Measurements from ENCODE around the gene CRLF1. TPM values are rescaled to one million over a fixed set of nuclear protein-coding genes. Genes with fewer than 3 reads are reported as not detected.

CRLF1 gene
- total RNA-seq, 6 experiments from 2014 or later, result 0.27 to 2.9 (median 1.2) TPM; not detected in 3

- intact Hi-C loops (cut with DNase I), result no loop called here
- Histone ChIP-seq H3K27me3 (no peaks in the 10 kb centered on the region), H3K27ac (no peak overlapping the region), H3K9me3 (no peaks in the 10 kb centered on the region), H3K4me1 (no peaks in the 10 kb centered on the region), H3K36me3 (no peaks in the 10 kb centered on the region), H3K4me3 (no peak overlapping the region)
- no peak for TF ChIP-seq POLR2A (IDR thresholded peaks at IDR 0.05)
- TF ChIP-seq, protein P1, sequence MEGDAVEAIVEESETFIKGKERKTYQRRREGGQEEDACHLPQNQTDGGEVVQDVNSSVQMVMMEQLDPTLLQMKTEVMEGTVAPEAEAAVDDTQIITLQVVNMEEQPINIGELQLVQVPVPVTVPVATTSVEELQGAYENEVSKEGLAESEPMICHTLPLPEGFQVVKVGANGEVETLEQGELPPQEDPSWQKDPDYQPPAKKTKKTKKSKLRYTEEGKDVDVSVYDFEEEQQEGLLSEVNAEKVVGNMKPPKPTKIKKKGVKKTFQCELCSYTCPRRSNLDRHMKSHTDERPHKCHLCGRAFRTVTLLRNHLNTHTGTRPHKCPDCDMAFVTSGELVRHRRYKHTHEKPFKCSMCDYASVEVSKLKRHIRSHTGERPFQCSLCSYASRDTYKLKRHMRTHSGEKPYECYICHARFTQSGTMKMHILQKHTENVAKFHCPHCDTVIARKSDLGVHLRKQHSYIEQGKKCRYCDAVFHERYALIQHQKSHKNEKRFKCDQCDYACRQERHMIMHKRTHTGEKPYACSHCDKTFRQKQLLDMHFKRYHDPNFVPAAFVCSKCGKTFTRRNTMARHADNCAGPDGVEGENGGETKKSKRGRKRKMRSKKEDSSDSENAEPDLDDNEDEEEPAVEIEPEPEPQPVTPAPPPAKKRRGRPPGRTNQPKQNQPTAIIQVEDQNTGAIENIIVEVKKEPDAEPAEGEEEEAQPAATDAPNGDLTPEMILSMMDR (IDR thresholded peaks at IDR 0.05), result no peak
- ATAC-seq (no peak), DNase-seq (no peak)
- WGBS (ENCODE audit: insufficient coverage, low coverage, low lambda C conversion rate, missing lambda C conversion rate), result 92% methylated on average over 2 of the region's 13 CpGs
Measured at GRCh38 chr19:18618236-18618635, 11.6 kb upstream of the CRLF1 start.

- DNase-seq (no peak), ATAC-seq (no peak)
- peaks cover 0 to 3% (median 0%) of the 10 kb centered on the region in 4 donors for H3K4me1 ChIP-seq
- intact Hi-C loops (cut with DNase I), result no loop called here
- H3K36me3 ChIP-seq, result no peaks in the 10 kb centered on the region
- no peak for TF ChIP-seq POLR2A (IDR thresholded peaks at IDR 0.05)
- TF ChIP-seq, protein P1 (IDR thresholded peaks at IDR 0.05), result no peak
- H3K27ac ChIP-seq, result no peak overlapping the region
- no peaks in the 10 kb centered on the region for H3K9me3 ChIP-seq
- H3K27me3 ChIP-seq, result no peaks in the 10 kb centered on the region
- H3K4me3 ChIP-seq, result no peak overlapping the region
Measured at GRCh38 chr19:18617562-18617961, 11.0 kb upstream of the CRLF1 start.

DNA sequence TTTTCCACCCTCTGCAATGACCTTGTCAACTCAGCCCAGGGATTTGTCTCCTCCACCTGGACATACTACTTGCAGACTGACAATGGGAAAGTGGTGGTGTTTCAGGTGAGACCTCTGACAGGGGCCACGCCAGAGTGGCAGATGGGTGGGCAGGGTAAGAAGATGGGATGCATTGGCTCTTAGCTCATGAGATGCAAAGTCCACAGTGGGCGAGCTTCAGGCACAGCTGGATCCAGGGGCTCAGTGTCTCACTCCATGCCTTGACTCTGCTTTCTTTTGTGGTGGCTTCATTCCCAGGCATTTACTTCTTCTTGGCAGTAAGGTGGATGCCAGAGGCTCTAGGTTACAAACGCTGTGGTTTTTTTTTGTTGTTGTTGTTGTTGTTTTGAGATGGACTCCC is 9.4 kb upstream of the CRLF1 start:
- Histone ChIP-seq H3K4me3 (no peak overlapping the region), H3K27ac (no peak overlapping the region), H3K27me3 (peaks cover 0 to 6% of the 10 kb centered on the region in 2 donors), H3K36me3 (no peaks in the 10 kb centered on the region), H3K9me3 (no peaks in the 10 kb centered on the region), H3K4me1 (peaks cover 0 to 3% (median 0%) of the 10 kb centered on the region in 4 donors)
- no peak for TF ChIP-seq POLR2A (IDR thresholded peaks at IDR 0.05)
- TF ChIP-seq, protein P1 (IDR thresholded peaks at IDR 0.05), result no peak
- intact Hi-C loops (cut with DNase I), result no loop called here
- WGBS (ENCODE audit: insufficient coverage, low coverage, low lambda C conversion rate, missing lambda C conversion rate), result 83% methylated on average over 1 of the region's 3 CpGs
- DNase-seq (no peak), ATAC-seq (no peak)

GRCh38 chr19:18613589-18614234 is 7.1 kb upstream of the CRLF1 start:
- DNase-seq (no peak), ATAC-seq (no peak)
- intact Hi-C loops (cut with DNase I), result no loop called here
- no peaks in the 10 kb centered on the region for H3K9me3 ChIP-seq
- H3K4me3 ChIP-seq, result no peak overlapping the region
- no peak for TF ChIP-seq POLR2A (IDR thresholded peaks at IDR 0.05)
- TF ChIP-seq, protein P1 (IDR thresholded peaks at IDR 0.05), result no peak
- peaks cover 0 to 15% of the 10 kb centered on the region in 2 donors for H3K27me3 ChIP-seq
- H3K36me3 ChIP-seq, result no peaks in the 10 kb centered on the region
- WGBS (ENCODE audit: insufficient coverage, low coverage, low lambda C conversion rate, missing lambda C conversion rate), result 3% methylated on average over 16 of the region's 23 CpGs
- peaks cover 0 to 3% (median 0%) of the 10 kb centered on the region in 4 donors for H3K4me1 ChIP-seq
- H3K27ac ChIP-seq, result no peak overlapping the region
